Stimulated activated CD8-positive, alpha-beta memory T cell treated with anti-CD3 and anti-CD28 coated beads, Interleukin-15, amount 100 ng/mL, for 24 hours (primary cell): ENCODE data around the gene OLFM2.

Experiments used
- DNase-seq: peaks from one replicate; pipeline ENCODE4 v3.0.0-alpha.2; 2020; ENCODE audit warnings: low read depth

Gene OLFM2

GRCh38 chr19:9906475-9907087 is 29.7 kb downstream of the OLFM2 start:
- DNase-seq: no peak

DNA sequence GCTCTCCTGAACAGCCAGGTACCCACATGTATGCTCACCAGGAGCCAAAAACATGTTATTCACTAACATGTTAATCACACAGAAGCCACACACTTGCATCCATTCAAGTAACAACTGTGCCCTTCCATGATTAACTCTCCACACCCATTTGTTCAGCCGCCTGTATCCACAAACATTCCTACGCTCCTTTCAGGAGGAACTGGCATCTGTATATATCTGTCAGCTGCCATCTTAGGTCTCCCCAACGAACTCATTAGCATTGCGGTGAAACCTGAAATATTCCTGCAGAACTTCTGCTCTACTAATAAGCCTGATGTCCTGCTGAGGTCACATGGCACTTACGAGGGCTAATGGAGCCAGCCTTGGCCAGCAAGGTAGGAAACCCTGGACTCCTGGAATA is 33.0 kb downstream of the OLFM2 start:
- DNase-seq: no peak

DNA sequence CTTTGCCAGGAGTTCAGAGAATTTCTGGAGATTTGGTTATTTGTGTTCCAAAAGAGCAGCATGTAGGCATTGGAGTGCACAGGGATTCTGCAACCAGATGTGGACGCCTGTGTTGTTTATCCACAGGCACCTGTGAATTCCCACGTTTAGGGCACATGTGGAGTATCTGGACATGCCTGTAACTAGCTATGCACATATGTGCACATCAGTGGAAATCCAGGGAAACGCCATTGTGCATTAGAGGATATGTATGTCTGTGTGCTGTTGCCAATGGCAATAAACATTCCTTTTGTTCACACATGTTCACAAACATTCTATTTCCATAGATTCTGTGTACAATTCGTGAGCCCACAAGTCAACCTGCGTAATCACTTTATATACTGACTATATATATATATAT is 34.7 kb downstream of the OLFM2 start:
- DNase-seq: no peak

- DNase-seq: no peak
Observed at GRCh38 chr19:9901020-9901419, 35.3 kb downstream of the OLFM2 start.

- DNase-seq: no peak
Observed at GRCh38 chr19:9891609-9892373, 44.5 kb downstream of the OLFM2 start.

DNA sequence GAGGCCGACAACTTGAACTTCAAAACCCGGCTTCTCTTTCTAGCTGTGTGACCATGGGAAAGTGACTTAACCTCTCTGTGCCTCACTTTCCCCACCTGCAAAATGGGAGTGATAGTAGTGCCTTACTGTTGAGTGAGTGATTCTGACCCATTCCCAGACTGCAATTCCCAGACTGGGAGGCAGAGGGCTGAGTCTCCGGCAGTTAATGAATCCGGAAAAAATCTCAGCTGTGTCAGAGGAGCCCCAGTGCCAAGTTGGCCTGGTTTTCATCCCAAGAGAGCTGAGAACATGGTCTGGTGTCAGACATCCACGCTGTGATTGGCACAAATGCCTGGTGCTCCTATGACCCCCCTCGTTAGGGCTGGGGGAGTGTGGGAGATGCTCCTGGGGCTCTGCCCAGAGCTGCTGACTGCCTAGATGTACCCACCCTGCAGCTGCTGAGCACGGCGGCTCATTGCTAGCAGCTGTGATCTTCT is 51.2 kb downstream of the OLFM2 start:
- no peak for DNase-seq

GRCh38 chr19:9883764-9884163 is 52.6 kb downstream of the OLFM2 start:
- DNase-seq: no peak

GRCh38 chr19:9883231-9883758 is 53.0 kb downstream of the OLFM2 start:
- DNase-seq: no peak

DNA sequence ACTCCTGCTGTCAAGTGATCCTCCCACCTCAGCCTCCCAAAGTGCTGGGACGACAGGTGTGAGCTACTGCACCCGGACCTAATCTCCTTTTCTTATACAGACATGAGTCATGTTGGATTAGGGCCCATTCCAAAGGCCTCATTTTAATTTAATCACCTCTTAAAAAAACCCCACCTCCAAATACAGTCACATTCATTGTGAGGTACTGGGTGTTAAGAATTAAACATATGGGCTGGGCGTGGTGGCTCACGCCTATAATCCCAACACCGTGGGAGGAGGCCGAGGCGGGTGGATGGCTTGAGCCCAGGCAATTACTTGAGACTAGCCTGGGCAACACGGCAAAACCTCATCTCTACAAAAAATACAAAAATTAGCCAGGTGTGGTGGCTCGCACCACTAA is 54.6 kb downstream of the OLFM2 start:
- no peak for DNase-seq

DNA sequence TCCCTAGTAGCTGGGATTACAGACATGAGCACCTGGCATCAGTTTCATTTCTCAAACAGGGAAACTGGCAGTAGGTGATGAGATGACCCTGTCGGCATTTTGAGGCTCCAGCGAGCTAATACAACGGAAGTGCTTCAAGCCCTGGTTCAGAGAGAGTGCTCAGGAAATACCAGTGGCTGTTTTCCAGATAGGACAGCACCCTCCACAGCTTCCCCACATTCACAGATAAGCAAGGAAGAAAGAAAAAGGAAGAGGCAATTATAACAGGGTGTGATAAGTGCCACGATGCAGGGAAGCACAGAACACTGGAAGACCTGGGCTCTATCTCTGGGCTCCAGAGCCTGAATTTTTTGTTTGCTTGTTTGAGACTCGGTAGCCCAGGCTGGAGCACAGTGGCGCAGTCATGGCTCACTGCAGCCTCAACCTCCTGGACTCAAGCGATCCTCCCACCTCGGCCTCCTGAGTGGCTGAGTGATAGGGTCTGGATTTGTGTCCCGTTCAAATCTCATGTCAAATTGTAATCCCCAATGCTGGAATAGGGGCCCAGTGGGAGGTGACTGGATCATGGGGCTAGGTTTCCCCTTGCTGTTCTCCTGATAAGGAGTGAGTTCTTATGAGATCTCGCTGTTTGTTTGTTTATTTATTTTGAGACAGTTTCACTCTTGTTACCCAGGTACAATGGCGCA is 57.7 kb downstream of the OLFM2 start:
- no peak for DNase-seq

GRCh38 chr19:9877780-9878510 is 58.4 kb downstream of the OLFM2 start:
- no peak for DNase-seq

- DNase-seq: no peak
Observed at GRCh38 chr19:9875796-9876195, 60.5 kb downstream of the OLFM2 start.

GRCh38 chr19:9875031-9875627 is 61.2 kb downstream of the OLFM2 start:
- DNase-seq: no peak

GRCh38 chr19:9872618-9873242 is 63.6 kb downstream of the OLFM2 start:
- no peak for DNase-seq

GRCh38 chr19:9871626-9872338 is 64.5 kb downstream of the OLFM2 start:
- no peak for DNase-seq

GRCh38 chr19:9868983-9869617 is 67.2 kb downstream of the OLFM2 start:
- DNase-seq: no peak

- no peak for DNase-seq
Observed at GRCh38 chr19:9865732-9866501, 70.4 kb downstream of the OLFM2 start.

DNA sequence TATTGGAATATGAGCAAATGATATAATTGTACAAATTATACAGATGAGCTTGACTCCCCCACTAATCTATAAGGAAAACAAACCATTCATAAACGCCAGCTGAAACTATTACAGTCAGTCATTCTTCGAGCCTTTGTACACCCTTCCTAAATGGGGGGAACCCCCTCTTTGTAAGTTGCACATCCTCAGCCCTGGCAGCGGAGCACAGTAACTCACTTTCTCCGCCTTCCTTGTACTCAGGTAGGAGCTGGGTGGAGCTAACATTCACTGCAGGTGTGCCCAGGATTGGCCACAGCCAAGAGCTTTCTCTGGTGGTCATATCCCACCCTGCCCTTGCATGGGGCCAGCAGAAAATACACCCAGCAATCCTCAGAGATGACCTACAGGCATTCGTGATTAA is 72.6 kb downstream of the OLFM2 start:
- no peak for DNase-seq

DNA sequence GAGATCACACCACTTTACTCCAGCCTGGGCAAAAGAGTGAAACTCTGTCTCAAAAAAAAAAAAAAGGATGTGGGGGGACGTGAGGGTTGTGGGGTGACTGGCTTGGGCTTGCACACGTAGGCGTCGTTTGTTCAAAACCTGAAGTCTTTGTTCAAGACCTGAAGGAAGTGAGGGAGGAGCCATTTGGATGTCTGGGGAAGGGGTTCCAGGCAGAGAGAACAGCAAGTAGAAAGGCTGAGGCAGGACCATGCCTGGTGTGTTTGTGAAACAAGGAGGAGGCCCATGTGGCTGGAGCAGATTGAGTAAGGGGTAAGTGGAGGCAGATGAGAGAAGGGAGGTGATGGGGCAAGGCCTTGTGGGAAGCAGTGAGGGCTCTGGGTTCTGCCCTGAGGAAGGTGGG is 73.4 kb downstream of the OLFM2 start:
- no peak for DNase-seq
